ENCODE measurements around the gene CAP2. TPM values are rescaled to one million over a fixed set of nuclear protein-coding genes. Genes with fewer than 3 reads are reported as not detected.
"Not testable (repeated sequence)": the region's sequence is repeated elsewhere in the genome, so short reads cannot be mapped to it uniquely, and the experiment has no call there.

The CAP2 gene
- total and polyA plus RNA-seq, 2 experiments from 2014 or later, result 4.8 to 22.5 TPM

DNA sequence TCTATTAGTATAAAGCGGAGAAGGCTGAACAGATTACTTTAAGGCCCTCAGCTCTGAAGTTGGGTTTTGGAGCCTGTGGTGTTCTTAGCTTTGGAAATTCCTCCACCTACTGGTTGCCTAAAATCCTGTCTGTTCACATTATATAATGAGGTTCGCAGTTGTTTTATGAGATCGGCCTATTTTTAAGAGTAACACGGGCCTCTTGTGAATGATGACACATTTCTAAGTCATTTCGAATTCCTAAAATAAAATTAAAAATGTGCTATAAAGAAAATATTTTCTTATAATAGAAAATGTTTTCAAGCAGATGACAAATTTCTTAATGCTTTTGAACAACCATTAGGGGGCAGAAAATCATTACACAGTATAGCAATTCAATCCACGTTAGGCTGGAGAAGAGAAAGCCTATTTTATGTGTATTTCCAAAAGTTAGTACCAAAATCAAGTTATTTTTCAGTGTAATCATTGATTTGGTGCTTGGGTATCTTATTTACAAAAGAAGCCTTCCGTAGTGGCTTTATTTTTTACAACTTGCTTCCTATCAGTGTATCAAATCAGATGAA is 190.9 kb downstream of the CAP2 start:
- Histone ChIP-seq H3K36me3 (ENCODE audit: low read depth) (no peaks in the 10 kb centered on the region), H3F3A (ENCODE audit: insufficient read depth) (peaks cover 19% of the 10 kb centered on the region), H2AFZ (peak overlapping the region; percentile 73), H3K9ac (peak overlapping the region; percentile 49), H4K20me1 (ENCODE audit: insufficient read depth) (no peaks in the 10 kb centered on the region), H3K9me3 (ENCODE audit: low read depth) (no peaks in the 10 kb centered on the region), H3K4me1 (ENCODE audit: insufficient read depth) (peaks cover 12% of the 10 kb centered on the region), H3K27me3 (replicated peaks; ENCODE audit: insufficient read depth) (no peaks in the 10 kb centered on the region), H3K9me2 (ENCODE audit: insufficient read depth) (no peaks in the 10 kb centered on the region), H3K4me2 (ENCODE audit: unreplicated experiment) (peak overlapping the region; percentile 85), H3K4me3 (peak overlapping the region; percentile 52), H3K79me2 (ENCODE audit: insufficient read depth) (no peaks in the 10 kb centered on the region), H3K27ac (peak overlapping the region; percentile 72)
- in situ Hi-C loops (cut with MboI), result loop anchor here (5.0 kb wide), 1 partner anchor 422 kb away; no protein-coding TSS in a partner anchor
- WGBS, 2 experiments (ENCODE audit: low coverage in 1 of 2, low lambda C conversion rate in 2 of 2, missing lambda C conversion rate in 2 of 2), result 3 to 4% methylated on average over 7 of the region's 7 CpGs
- no peak for TF ChIP-seq EZH2 (IDR thresholded peaks at IDR 0.05; ENCODE audit: insufficient read depth, poor library complexity, severe bottlenecking)
- no peak for TF ChIP-seq EZH2phosphoT487 (IDR thresholded peaks at IDR 0.05; ENCODE audit: insufficient read depth, low read depth)
- peak; percentile 89 for DNase-seq

DNA sequence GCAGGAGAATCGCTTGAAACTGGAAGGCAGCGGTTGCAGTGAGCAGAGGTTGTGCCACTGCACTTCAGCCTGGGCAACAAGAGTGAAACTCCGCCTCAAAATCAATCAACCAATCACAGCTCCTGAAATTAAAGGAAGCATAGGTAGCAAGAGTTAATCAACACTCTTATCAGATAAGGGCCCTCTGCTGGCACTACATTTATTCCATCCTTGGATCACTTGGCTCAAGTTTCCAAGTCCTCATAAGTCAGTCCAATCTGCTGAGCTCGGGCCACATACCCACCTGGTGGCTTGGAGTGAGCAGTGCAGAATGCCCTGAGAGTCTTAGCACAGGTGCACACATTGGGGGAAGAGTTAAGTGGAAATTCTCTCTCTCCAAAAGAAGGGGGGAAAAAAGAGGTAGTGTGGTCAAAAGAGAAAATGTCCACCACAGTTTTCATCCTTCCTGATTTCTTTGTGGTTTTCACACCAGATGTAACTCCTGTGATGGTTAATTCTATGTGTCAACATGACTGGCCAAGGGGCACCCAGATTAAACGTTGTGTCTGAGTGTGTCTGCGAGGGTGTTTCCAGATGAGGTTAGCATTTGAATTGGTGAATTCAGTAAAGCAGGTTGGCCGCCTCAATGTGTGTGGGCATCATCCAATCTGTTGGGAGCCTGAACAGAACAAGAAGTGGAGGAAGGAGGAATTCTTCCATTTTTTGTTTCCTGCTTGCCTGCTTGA is 192.5 kb downstream of the CAP2 start:
- Histone ChIP-seq H3K9me2 (ENCODE audit: insufficient read depth) (no peaks in the 10 kb centered on the region), H3K36me3 (ENCODE audit: low read depth) (no peaks in the 10 kb centered on the region), H3K4me2 (ENCODE audit: unreplicated experiment) (no peak overlapping the region), H3K4me1 (ENCODE audit: insufficient read depth) (peaks cover 16% of the 10 kb centered on the region), H2AFZ (no peak overlapping the region), H3K4me3 (no peak overlapping the region), H3K27me3 (replicated peaks; ENCODE audit: insufficient read depth) (no peaks in the 10 kb centered on the region), H3K9me3 (ENCODE audit: low read depth) (no peaks in the 10 kb centered on the region), H3K79me2 (ENCODE audit: insufficient read depth) (no peaks in the 10 kb centered on the region), H3K27ac (no peak overlapping the region), H4K20me1 (ENCODE audit: insufficient read depth) (no peaks in the 10 kb centered on the region), H3K9ac (no peak overlapping the region), H3F3A (ENCODE audit: insufficient read depth) (peaks cover 19% of the 10 kb centered on the region)
- 85 to 86% methylated on average over 7 of the region's 7 CpGs for WGBS, 2 experiments (ENCODE audit: low coverage in 1 of 2, low lambda C conversion rate in 2 of 2, missing lambda C conversion rate in 2 of 2)
- in situ Hi-C loops (cut with MboI), result no loop called here
- DNase-seq, result no peak
- TF ChIP-seq EZH2 (IDR thresholded peaks at IDR 0.05; ENCODE audit: insufficient read depth, poor library complexity, severe bottlenecking), result no peak
- TF ChIP-seq EZH2phosphoT487 (IDR thresholded peaks at IDR 0.05; ENCODE audit: insufficient read depth, low read depth), result no peak

DNA sequence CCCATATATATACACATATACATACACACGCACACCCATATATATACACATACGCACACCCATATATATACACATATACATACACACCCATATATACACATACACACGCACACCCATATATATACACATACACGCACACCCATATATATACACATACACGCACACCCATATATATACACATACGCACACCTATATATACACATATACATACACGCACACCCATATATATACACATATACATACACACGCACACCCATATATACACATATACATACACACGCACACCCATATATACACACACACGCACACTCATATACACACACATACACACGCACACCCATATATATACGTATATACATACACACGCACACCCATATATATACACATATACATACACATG is 193.2 kb downstream of the CAP2 start:
- H3K36me3 ChIP-seq (ENCODE audit: low read depth); H3K79me2 ChIP-seq (ENCODE audit: insufficient read depth); H3K4me3 ChIP-seq; DNase-seq; H3K4me2 ChIP-seq (ENCODE audit: unreplicated experiment); H3K27me3 ChIP-seq (replicated peaks; ENCODE audit: insufficient read depth); H3K27ac ChIP-seq; H2AFZ ChIP-seq; H3K9ac ChIP-seq; H3K9me3 ChIP-seq (ENCODE audit: low read depth); in situ Hi-C loops (cut with MboI); H4K20me1 ChIP-seq (ENCODE audit: insufficient read depth); H3K9me2 ChIP-seq (ENCODE audit: insufficient read depth): not testable (repeated sequence)
- Histone ChIP-seq H3F3A (ENCODE audit: insufficient read depth) (peaks cover 19% of the 10 kb centered on the region), H3K4me1 (ENCODE audit: insufficient read depth) (peaks cover 16% of the 10 kb centered on the region)
- 96 to 97% methylated on average over 10 to 13 of the region's 13 CpGs for WGBS, 2 experiments (ENCODE audit: low coverage in 1 of 2, low lambda C conversion rate in 2 of 2, missing lambda C conversion rate in 2 of 2)

DNA sequence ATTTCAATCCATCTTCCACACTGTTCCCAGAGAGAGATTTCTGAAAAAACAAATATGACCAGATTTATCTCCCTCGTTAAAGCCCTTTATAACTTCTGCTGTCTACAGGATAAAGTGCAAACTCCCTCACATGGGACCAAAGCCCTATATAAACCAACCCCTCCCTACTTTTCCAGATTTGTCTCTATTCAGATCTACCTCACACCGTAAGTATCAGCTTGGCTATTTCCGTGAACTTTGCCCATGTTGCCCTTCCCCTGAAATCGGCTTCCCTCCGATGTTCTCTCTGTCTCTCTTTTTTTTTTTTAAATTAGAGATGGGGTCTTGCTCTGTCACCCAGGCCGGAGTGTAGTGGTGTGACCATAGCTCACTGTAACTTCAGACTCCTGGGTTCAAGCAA is 194.6 kb downstream of the CAP2 start:
- Histone ChIP-seq H3K4me1 (ENCODE audit: insufficient read depth) (peaks cover 16% of the 10 kb centered on the region), H3K27ac (no peak overlapping the region), H3K9me2 (ENCODE audit: insufficient read depth) (no peaks in the 10 kb centered on the region), H3K9ac (no peak overlapping the region), H2AFZ (no peak overlapping the region), H3F3A (ENCODE audit: insufficient read depth) (peaks cover 12% of the 10 kb centered on the region), H4K20me1 (ENCODE audit: insufficient read depth) (no peaks in the 10 kb centered on the region), H3K79me2 (ENCODE audit: insufficient read depth) (no peaks in the 10 kb centered on the region), H3K27me3 (replicated peaks; ENCODE audit: insufficient read depth) (no peaks in the 10 kb centered on the region), H3K9me3 (ENCODE audit: low read depth) (no peaks in the 10 kb centered on the region), H3K4me3 (no peak overlapping the region), H3K36me3 (ENCODE audit: low read depth) (no peaks in the 10 kb centered on the region), H3K4me2 (ENCODE audit: unreplicated experiment) (no peak overlapping the region)
- no peak for DNase-seq
- TF ChIP-seq EZH2phosphoT487 (IDR thresholded peaks at IDR 0.05; ENCODE audit: insufficient read depth, low read depth) (no peak), EZH2 (IDR thresholded peaks at IDR 0.05; ENCODE audit: insufficient read depth, poor library complexity, severe bottlenecking) (no peak)
- in situ Hi-C loops (cut with MboI), result no loop called here
- WGBS, 2 experiments (ENCODE audit: low coverage in 1 of 2, low lambda C conversion rate in 2 of 2, missing lambda C conversion rate in 2 of 2), result 92 to 96% methylated on average over 6 of the region's 6 CpGs

Measured in GM23248 (cell line).